HG02852 (cell line): Measurements from ENCODE around the gene RNF126.

Experiments used
- ATAC-seq: cut with Tn5 transposase; IDR thresholded peaks from one replicate; pipeline ENCODE4 v1.9.1; 2021; ENCODE audit warnings: mild to moderate bottlenecking, moderate library complexity; ENCODE audit not compliant: unreplicated experiment

The RNF126 gene

DNA sequence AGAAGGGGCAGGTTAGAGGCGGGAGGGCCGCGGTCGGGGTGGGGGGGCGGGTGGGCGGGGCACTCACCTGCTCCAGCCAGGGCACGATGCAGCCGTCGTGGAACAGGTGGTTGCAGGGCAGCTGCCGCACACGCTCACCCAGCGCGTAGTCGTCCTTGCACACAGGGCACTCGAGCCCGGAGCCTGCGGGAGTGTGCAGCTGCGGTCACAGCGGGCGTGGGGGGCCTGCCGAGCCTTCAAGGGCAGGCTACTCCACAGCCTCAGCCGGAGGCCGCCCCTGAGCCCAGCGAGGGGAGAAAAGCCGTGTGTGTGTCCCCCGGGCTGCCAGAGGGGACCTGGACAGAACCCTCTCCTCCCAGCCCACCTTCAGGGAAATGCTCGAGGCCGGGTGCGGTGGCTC lies 14.7 kb downstream of the RNF126 start:
- ATAC-seq: no peak

DNA sequence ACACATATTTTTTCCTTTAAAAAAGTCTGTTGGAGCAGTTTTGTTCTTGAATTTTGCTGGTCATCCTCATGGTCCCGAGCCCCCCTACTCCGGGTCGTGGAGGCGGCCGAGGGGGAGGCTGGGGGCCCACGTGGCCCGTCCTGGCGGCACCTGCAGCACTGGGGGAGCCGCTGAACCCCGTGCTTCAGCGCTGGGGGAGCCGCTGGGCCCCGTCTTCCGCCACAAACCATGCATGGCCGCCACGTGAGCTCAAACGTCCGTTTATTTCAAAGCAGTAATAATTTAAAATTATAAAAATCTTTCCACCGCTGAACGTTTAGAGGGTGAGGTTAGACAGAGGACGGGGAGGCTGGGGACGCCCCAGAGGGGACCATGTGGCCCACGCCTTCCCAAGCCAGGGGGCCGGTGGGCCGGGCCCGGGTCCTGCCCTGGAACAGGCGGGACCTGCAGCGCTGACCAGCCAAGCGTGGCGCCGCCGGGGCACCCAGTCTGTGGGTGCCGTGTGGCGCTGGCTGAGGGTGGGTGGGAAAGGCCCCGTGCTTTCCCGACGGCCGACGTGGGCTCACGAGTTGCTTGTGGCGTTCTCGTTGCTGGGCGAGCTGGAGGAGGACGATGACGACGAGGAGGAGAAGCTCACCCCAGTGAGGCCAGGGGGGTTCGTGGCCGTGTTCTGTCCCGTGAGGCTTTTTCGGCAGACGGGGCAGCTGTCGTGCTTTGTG lies 15.3 kb downstream of the RNF126 start:
- no peak for ATAC-seq

DNA sequence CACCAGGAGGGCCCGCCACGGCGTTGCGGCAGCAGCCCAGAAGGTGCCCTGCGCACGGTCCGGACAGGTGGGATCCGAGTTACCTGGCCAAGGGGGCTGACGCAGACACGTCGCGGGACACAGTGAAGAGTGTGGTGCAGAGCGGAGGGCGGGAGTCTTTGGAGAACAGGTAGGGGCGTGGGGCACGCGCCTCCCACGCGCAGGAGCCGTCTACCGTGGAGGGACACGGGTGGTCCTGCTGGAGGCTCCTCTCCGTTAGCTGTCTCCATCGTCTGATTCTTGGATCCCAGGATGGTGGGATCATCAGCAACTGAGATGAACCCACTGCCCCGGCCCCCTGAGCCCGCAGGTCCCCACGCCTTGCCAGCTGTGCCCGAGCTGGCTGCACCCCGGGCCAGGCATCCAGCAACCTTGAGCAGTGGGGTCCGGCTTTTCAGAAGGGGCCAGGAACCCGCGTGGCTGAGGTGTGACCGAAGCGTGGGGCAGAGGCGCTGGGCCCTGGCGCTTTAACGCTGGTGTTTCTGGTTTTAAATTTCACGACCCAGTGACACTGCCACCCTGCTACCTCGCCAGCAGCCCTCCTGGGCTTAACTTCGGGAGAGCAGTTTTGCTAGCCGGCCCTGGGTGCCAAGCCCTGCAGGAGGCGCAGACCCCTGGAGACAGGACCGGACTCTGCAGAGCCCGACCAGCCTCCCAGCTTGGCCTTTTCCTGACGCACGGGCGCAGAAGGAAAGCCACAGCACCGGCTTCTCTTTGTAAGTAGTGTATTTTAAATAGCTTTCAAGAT lies 16.0 kb downstream of the RNF126 start:
- ATAC-seq: no peak

DNA sequence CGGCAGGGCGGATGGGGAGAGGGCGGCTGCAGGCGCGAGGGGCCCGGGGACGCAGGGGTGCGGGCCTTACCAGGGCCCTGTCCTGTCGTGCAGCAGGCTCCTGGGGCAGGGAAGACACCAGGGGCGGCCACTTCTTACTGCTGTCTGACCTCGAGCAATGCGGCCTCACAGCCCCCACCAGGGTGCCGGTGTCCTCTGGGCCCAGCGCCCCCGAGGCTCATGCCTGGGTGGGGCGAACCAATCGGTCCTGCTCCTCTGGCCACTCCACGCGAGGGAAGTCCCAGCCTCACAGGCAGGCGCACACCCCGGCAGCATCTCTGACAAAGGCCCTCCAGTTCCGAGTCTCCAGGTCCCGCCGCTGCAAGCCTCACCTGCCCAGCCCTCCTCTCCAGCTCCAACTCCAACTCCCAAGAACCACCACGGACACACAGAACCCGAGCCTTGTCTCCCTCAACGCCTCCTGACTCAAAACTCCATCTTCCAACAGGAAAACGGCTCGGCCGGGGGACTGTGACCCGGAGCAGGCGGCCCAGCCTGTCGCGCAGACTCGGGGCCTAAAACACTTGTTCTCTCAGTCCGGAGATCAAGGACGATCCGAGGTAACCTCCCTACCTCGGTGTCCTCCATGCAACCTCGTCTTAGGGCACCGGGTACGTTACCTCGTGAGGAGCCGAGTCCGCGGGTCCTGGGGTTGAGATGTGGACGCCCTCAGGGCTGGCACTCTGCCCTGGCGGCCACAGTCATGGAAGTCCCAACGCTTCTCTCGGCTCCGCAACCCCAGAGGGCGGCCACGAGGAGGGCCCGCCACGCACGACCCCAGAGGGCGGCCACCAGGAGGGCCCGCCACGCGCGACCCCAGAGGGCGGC lies 16.9 kb downstream of the RNF126 start:
- no peak for ATAC-seq

DNA sequence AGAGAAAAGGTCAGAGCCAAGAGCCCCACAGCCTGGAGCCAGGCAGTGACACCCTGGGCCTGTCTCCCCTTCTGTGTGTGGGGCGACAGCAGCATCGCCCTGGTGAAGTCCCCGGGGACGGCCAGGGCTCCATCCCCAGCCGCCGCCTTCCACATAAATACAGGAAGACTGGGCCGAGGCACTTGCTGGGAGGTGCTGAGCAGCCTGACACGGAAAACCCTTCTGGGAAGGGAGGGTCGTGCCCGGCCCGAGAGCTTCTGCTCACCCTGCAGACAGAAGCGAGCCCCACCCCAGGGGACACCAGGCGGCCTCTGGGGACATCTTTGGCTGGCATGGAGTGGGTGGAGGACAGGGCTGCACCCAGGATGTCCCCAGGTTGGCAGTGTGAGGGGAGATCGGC lies 18.2 kb downstream of the RNF126 start:
- no peak for ATAC-seq

DNA sequence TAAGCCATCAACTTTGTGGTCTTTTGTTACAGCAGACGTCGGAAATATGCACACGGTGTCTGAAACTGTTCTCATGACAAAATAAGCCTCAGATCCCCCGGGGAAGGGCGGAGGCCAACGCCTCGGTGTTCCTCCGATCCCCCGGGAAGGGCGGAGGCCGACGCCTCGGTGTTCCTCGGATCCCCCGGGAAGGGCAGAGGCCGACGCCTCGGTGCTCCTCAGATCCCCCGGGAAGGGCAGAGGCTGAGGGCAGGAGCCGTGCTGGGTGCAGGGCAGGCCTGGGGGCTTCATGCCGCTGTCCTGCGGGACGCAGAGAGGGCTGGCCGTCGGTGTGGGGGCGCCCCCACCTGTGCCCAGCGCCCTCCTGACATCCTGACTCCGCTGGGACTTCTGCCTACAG lies 18.7 kb downstream of the RNF126 start:
- ATAC-seq: no peak

DNA sequence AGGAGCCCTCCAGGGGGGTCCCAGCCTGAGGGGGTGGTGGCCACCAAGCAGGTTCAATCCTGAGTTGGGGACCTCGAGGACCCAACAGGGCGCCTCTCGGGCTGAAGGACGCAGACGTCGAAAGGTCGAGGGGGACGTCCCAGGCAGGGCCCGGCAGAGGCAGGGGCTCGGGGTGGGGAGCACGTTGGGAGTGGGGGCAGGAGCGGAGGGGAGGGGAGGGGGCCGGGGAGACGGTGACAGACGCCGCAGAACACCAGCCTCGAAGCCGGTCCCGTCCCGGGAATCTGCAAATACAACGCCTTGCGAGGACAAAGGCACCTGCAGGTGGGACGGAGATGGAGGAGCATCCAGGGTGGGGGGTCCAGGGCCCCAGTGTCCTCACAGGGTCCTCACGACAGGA lies 19.3 kb downstream of the RNF126 start:
- no peak for ATAC-seq

DNA sequence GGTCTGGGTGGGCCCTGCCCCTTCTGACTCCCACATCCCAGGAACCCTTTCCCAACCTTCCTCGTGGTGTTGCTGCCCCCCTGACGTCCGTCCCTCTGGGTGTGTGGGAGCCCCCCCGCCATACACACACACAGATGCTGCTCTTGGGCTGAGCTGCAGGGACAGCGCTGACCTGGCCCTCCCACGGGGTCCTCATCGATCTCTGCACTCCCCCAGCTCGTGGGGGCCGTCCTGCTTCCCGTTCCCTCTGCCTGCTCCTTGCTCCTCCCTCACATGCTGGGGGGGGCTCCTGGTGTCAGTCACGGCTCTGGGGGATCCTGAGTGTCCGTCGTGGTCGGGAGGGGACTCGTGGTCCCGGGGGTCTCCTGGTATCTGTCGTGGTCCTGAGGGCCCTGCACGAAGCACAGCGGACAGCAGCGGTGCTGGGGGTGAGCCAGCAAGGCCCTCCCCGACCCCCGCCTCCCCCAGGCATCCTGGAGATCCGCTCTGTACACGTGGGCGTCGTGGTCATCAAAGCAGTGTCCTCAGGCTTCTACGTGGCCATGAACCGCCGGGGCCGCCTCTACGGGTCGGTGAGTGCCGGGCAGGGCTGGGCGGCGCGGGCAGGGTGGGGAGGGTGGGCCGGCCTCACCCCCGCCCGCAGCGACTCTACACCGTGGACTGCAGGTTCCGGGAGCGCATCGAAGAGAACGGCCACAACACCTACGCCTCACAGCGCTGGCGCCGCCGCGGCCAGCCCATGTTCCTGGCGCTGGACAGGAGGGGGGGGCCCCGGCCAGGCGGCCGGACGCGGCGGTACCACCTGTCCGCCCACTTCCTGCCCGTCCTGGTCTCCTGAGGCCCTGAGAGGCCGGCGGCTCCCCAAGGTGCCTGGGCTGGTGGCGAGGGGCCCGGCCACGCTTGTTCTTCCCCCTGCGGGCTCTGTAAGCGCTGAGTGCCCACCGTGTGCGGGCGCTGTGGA lies 20.0 kb downstream of the RNF126 start:
- no peak for ATAC-seq

DNA sequence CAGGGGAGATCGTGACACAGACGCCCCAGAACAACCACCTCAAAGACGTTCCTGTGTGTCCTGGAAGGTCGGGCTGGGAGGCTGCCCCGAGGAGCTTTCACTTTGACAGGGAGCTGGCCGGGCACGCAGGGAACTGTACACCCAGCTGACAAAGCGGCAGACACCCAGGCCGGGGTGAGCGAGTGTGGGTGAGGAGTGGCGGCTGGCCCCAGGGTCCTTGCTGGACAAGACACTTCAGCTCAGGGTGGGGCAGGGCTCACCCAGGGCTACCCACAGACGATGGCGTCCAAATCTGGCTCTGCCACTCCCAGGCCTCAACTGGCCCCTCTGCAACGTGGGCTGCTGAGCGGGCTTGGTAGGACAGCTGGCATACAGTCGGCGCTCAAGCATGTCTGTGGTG lies 21.3 kb downstream of the RNF126 start:
- ATAC-seq: no peak

DNA sequence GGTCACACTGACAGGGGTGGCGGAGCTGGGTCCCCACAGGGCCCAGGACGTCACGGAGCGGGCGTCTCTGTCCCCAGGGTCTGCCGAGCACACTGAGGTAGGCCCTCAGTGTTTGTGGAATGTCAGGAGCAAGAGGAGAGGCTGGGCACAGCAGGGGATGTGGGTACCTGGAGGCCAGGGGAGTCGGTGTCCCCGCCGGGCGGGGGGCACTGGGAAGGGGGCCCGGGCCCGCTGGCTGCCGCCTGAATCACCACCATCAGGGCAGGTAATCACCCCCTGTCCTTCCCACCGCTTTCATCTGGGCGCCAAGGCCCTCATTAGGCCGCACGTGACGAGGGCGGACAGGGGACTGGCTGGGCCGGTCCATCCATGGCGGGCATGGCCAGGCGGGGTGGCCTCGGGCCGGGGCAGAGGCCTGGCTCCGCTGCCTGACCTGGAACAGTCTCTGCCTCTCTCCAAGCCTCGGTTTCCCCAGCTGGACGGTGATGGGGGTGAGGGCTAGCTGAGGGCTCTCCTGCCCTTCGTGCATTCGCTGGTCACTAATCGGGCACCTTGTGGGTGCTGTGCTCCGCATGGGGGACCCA lies 22.3 kb downstream of the RNF126 start:
- ATAC-seq: no peak

DNA sequence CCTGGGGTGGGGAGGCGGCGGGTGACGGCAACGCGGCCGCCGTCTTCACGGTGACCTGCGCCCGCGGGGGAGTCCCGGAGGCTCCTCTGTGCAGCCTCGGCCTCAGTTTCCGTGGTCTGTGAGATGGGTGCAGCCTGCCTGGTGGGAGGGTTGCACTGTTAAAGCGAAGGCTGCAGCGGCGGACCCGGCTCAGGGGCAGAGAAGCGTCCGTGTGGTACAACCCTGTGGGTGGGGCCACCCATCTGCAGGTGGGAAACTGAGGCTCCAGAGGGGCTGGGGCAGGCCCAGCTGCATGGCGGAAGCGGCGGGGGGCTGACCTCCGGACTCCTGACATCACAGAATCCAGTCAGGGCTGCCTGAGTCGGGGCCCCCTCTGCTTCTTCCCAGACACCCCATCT lies 22.9 kb downstream of the RNF126 start:
- ATAC-seq: no peak

DNA sequence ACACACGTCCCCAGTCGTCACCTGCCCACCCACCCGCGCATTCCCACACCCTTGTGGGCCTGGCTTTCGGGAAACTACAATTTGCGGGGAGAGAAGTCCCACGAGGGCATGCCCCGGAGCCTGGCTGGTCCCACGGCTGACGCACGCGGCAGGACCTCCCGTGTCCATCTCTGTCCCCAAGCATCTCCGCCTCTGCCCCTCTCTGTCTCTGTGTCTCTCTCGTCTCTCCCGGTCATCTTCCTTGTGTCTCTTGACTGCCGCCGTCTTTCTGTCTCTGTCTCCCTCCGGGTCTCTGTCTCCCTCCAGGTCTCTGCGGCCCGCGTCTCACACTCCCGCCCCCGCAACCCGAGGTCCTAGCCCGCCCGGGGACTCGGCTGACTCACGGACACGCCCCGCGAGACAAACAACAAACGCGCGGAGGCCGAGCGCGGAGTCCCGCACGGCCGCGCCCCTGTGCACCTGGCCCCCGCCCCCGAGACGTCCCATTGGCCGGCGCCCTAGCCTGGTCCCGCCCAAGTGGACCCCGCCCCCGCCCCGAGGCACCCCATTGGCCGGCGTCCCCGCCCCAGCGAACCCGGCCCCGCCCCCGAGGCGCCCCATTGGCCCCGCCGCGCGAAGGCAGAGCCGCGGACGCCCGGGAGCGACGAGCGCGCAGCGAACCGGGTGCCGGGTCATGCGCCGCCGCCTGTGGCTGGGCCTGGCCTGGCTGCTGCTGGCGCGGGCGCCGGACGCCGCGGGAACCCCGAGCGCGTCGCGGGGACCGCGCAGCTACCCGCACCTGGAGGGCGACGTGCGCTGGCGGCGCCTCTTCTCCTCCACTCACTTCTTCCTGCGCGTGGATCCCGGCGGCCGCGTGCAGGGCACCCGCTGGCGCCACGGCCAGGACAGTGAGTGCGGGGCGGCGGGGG lies 23.5 kb downstream of the RNF126 start, which contains the start of gene FGF22:
FGF22 (plus strand) TSS at position 627 of the 908 bp plus-strand sequence; CDS start at position 674, 47 bp downstream.
- peak; percentile 51 for ATAC-seq

DNA sequence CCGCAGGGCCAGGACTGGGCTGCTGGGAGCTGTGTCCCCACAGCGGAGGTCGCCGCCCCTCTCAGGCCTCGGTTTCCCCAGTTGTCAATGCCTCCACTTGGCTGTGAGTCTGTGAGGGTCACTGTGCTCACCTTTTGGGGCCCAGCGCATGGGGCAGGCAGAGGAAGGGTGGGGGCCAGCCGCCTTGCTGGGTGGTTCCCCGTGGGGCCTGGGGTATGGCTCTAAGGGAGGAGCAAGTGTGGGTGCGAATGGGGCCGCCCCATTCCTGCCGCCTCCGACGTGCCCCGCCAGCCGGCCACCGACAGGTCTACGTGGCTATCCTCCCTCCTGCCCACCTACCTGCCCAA lies 24.1 kb downstream of the RNF126 start:
- no peak for ATAC-seq

DNA sequence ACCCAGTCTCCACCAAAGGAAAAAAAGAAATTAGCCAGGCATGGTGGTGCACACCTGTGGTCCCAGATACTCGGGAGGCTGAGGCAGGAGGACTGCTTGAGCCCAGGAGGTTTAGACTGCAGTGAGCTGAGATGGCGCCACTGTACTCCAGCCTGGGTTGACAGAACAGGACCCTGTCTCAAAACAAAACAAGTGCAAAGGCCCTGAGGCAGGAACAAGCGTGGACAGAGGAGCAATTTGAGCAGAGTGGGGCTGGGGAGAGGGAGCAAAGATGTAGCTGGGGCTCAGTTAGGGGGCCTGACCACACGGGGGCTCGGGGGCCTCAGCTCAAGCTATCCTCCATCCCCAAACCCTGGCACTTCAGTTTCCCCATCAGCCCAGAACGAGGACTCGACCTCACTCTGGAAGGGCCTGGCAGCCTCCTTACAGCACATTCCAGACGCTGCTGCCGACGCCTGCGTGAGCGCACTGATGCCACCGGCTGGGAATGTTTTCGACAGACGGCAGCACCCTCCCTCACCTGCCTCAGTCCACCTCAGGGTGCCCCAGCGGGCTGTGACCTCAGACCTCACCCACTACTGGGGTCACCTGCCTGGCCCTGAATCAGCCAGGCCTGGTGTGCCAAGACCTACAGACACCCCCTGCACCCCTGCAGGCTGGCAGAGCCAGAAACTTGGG lies 27.9 kb downstream of the RNF126 start:
- no peak for ATAC-seq

DNA sequence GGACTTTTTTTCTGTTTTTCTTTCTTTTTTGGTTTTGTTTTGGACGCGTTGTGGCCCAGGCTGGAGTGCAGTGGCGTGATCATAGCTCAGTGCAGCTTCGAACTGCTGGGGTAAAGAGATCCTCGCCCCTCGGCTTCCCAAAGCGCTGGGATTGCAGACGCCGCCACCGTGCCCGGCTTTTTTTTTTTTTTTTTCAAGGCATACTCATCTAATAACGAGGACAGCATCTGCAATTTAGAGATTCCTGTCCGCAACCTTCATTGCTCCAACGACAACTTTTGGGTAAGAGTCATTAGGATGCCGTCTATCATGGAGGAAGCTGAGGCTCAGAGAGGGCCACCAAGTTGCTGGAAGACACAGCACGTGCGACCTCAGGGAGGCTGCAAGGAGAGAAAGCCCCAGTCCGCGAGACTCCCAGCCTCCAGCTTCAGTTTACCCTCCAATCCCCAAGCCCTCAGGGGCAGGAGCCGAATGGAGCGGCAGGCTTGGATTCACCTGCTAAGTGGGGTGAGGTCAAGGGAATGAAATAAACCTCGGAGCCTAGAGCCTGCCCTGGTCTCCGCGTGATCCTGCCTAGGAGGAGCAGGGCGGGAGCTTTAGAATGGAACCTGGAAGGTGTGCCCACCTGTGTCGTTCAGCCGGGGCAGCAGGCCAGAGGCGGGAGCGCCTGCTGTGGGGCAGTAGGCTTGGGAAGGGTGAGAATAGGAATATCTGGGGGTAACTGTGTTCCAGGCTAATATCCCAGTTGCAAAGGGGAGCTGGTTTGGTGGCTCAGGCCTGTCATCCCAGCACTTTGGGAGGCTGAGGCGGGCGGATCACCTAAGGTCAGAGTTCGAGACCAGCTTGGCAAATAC lies 29.0 kb downstream of the RNF126 start:
- no peak for ATAC-seq

DNA sequence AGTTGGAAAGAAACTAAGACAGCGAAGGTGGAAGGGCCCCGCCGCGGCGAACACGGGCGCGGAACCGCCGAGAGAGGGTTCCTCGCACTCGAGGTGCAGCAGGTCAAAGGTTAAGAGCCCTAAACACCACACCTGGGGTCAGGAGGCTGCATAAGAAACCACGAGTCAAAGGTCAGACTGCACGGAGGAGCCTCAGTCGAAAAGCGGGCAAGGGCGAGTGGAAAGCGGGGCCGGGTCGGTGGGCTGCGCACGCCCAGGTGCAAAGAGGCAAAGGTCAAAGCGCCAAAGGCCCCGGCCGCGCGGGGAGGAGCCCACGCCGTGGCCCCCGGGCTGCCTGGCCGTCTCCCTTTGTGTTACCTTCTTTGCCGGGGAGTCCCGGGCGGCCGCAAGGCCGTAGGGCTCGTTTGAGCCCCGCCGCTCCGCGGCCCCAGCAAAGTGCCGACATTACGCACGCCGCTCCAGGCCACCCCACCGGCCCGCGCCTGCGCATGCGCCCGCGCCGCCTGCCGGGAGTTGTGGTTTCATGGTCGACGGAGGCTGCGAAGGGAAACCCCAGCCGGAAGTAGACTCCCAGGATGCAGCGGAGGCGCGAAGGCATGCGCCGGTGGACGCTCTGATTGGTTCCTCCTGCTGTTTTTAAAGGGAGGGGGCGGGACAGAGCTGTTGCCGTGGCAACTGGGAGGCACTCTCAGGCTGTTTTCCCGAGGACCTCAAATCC lies 29.8 kb downstream of the RNF126 start, which contains the start of gene POLRMT:
POLRMT (minus strand) TSS at position 470 of the 718 bp plus-strand sequence; CDS start at position 445, 25 bp downstream.
- ATAC-seq: peak; percentile 76
